ENCODE measurements around the gene MAEA. TPM values are rescaled to one million over a fixed set of nuclear protein-coding genes. Genes with fewer than 3 reads are reported as not detected.

Gene MAEA
- total RNA-seq, 2 donors from 2014 or later, result 76.0 to 110 TPM

GRCh38 chr4:1244978-1245471 lies 44.7 kb upstream of the MAEA start:
- H3K27me3 ChIP-seq (replicated peaks; ENCODE audit: insufficient read depth), result no peaks in the 10 kb centered on the region
- H3K27ac ChIP-seq, result peak overlapping the region in 1 of 2 donors; percentile 97
- 61% methylated on average over 15 of the region's 19 CpGs for WGBS
- TF ChIP-seq POLR2AphosphoS5 (IDR thresholded peaks at IDR 0.05) (no peak), POLR2A (IDR thresholded peaks at IDR 0.05) (no peak), CTCF (IDR thresholded peaks at IDR 0.05) (no peak)
- H3K9me3 ChIP-seq, result no peaks in the 10 kb centered on the region
- H3K4me3 ChIP-seq, result no peak overlapping the region
- intact Hi-C loops (cut with DNase I), result no loop called here
- no peaks in the 10 kb centered on the region for H3K36me3 ChIP-seq
- H3K4me1 ChIP-seq (replicated peaks), result peaks cover 45% of the 10 kb centered on the region
- no peak for DNase-seq (ENCODE audit: low spot score)

GRCh38 chr4:1245481-1246051 lies 44.1 kb upstream of the MAEA start:
- H3K36me3 ChIP-seq, result no peaks in the 10 kb centered on the region
- H3K27me3 ChIP-seq (replicated peaks; ENCODE audit: insufficient read depth), result no peaks in the 10 kb centered on the region
- no peak for TF ChIP-seq CTCF (IDR thresholded peaks at IDR 0.05)
- no peak for TF ChIP-seq POLR2AphosphoS5 (IDR thresholded peaks at IDR 0.05)
- TF ChIP-seq POLR2A (IDR thresholded peaks at IDR 0.05), result no peak
- peak overlapping the region in 1 of 2 donors; percentile 97 for H3K27ac ChIP-seq
- DNase-seq (ENCODE audit: low spot score), result no peak
- H3K4me1 ChIP-seq (replicated peaks), result peaks cover 50% of the 10 kb centered on the region
- intact Hi-C loops (cut with DNase I), result no loop called here
- 71% methylated on average over 25 of the region's 26 CpGs for WGBS
- H3K4me3 ChIP-seq, result no peak overlapping the region
- H3K9me3 ChIP-seq, result no peaks in the 10 kb centered on the region

- no peaks in the 10 kb centered on the region for H3K9me3 ChIP-seq
- H3K27ac ChIP-seq, result peak overlapping the region; percentile 94 to 97
- intact Hi-C loops (cut with DNase I), result no loop called here
- TF ChIP-seq POLR2A (IDR thresholded peaks at IDR 0.05), result no peak
- TF ChIP-seq POLR2AphosphoS5 (IDR thresholded peaks at IDR 0.05), result no peak
- no peak for TF ChIP-seq CTCF (IDR thresholded peaks at IDR 0.05)
- no peaks in the 10 kb centered on the region for H3K36me3 ChIP-seq
- H3K4me3 ChIP-seq, result peak overlapping the region in 1 of 2 donors; percentile 65
- no peaks in the 10 kb centered on the region for H3K27me3 ChIP-seq (replicated peaks; ENCODE audit: insufficient read depth)
- peaks cover 52% of the 10 kb centered on the region for H3K4me1 ChIP-seq (replicated peaks)
- WGBS, result 51% methylated on average over 24 of the region's 24 CpGs
- no peak for DNase-seq (ENCODE audit: low spot score)
These were observed 43.4 kb upstream of the MAEA start for GRCh38 chr4:1246111-1246881.

- H3K4me3 ChIP-seq, result peak overlapping the region; percentile 65 to 92
- H3K9me3 ChIP-seq, result no peaks in the 10 kb centered on the region
- peak; percentile 4 for DNase-seq (ENCODE audit: low spot score)
- intact Hi-C loops (cut with DNase I), result no loop called here
- H3K36me3 ChIP-seq, result no peaks in the 10 kb centered on the region
- TF ChIP-seq POLR2A (IDR thresholded peaks at IDR 0.05) (no peak), CTCF (IDR thresholded peaks at IDR 0.05) (no peak), POLR2AphosphoS5 (IDR thresholded peaks at IDR 0.05) (no peak)
- 15% methylated on average over 19 of the region's 48 CpGs for WGBS
- H3K27me3 ChIP-seq (replicated peaks; ENCODE audit: insufficient read depth), result no peaks in the 10 kb centered on the region
- H3K27ac ChIP-seq, result peak overlapping the region; percentile 94 to 97
- H3K4me1 ChIP-seq (replicated peaks), result peaks cover 52% of the 10 kb centered on the region
These were observed 42.5 kb upstream of the MAEA start for GRCh38 chr4:1246901-1247863.
